Lower lobe of right lung (tissue), 2 donors: ENCODE measurements around the gene SERPINE3. TPM values are rescaled to one million over a fixed set of nuclear protein-coding genes. Genes with fewer than 3 reads are reported as not detected.

ENCODE experiments used
- ATAC-seq, 2 donors: fragments of 200-7000 bp; cut with Tn5 transposase; one replicate each; pipeline ENCODE4 v1.9.1; 2020 to 2022; ENCODE audit warnings: mild to moderate bottlenecking in 2 of 2, moderate library complexity in 2 of 2
- DNase-seq: peaks from one replicate; pipeline ENCODE4 v3.0.0-alpha.2; 2020
- H3K27ac ChIP-seq: fragments of 200-600 bp; one replicate; pipeline ENCODE4 v1.8.0; 2022
- H3K27me3 ChIP-seq: fragments of 200-600 bp; one replicate; pipeline ENCODE4 v1.8.0; 2022; ENCODE audit warnings: low read depth
- H3K36me3 ChIP-seq: fragments of 200-600 bp; one replicate; pipeline ENCODE4 v1.8.0; 2022; ENCODE audit warnings: mild to moderate bottlenecking
- H3K4me1 ChIP-seq: fragments of 200-600 bp; one replicate; pipeline ENCODE4 v1.8.0; 2022
- H3K4me3 ChIP-seq: fragments of 200-600 bp; one replicate; pipeline ENCODE4 v1.8.0; 2022; ENCODE audit warnings: mild to moderate bottlenecking
- H3K9me3 ChIP-seq: fragments of 200-600 bp; one replicate; pipeline ENCODE4 v1.8.0; 2022
- CTCF ChIP-seq: fragments of 200-600 bp; IDR thresholded peaks from one replicate; pipeline ENCODE4 v1.8.0; 2022; ENCODE audit warnings: antibody characterized with exemption, mild to moderate bottlenecking
- intact Hi-C: fragments of 100-400 bp; cut with DNase I; formaldehyde crosslinking; loops from one replicate; pipeline ENCODE4 v1.11.0; 2022
- total RNA-seq: library from RNA; stranded (reverse); fragmentation: NEBNext Ultra II Directional; extraction: Animal tissue kit (Norgen Biotek cat#: 25700); gene quantifications from one replicate; pipeline ENCODE4 v1.2.1, GENCODE V29; 2021
- donor health status: DM: no; HTN: yes; CAD: no; lungs with severe emphysema.

Gene SERPINE3
- total RNA-seq, 1 donor from 2014 or later, result not detected

- Histone ChIP-seq H3K9me3 (no peaks in the 10 kb centered on the region), H3K36me3 (no peaks in the 10 kb centered on the region), H3K4me1 (no peaks in the 10 kb centered on the region), H3K27ac (no peak overlapping the region), H3K27me3 (no peaks in the 10 kb centered on the region), H3K4me3 (no peak overlapping the region)
- no peak for TF ChIP-seq CTCF
- ATAC-seq, result no peak
- intact Hi-C loops, result no loop called here
- DNase-seq, result no peak
Measured at GRCh38 chr13:51327961-51328360, 11.5 kb upstream of the SERPINE3 start.

GRCh38 chr13:51328488-51328887, 11.0 kb upstream of the SERPINE3 start:
- no peak for ATAC-seq
- intact Hi-C loops, result no loop called here
- no peaks in the 10 kb centered on the region for H3K36me3 ChIP-seq
- H3K27ac ChIP-seq, result no peak overlapping the region
- no peak overlapping the region for H3K4me3 ChIP-seq
- DNase-seq, result no peak
- H3K27me3 ChIP-seq, result no peaks in the 10 kb centered on the region
- TF ChIP-seq CTCF, result no peak
- no peaks in the 10 kb centered on the region for H3K9me3 ChIP-seq
- H3K4me1 ChIP-seq, result no peaks in the 10 kb centered on the region

- intact Hi-C loops, result no loop called here
- H3K4me3 ChIP-seq, result no peak overlapping the region
Measured at GRCh38 chr13:51329606-51330005, 9.9 kb upstream of the SERPINE3 start.

GRCh38 chr13:51330791-51331190, 8.7 kb upstream of the SERPINE3 start:
- Histone ChIP-seq H3K27ac (no peak overlapping the region), H3K4me1 (no peaks in the 10 kb centered on the region), H3K4me3 (no peak overlapping the region), H3K27me3 (no peaks in the 10 kb centered on the region), H3K9me3 (no peaks in the 10 kb centered on the region), H3K36me3 (no peaks in the 10 kb centered on the region)
- no peak for TF ChIP-seq CTCF
- peak; percentile 46 to 67 for ATAC-seq
- intact Hi-C loops, result no loop called here
- DNase-seq, result no peak

More at GRCh38 chr13:51329606-51330005, 9.9 kb upstream of the SERPINE3 start:
- H3K27ac ChIP-seq, result no peak overlapping the region
- H3K36me3 ChIP-seq, result no peaks in the 10 kb centered on the region
- TF ChIP-seq CTCF, result no peak
- H3K9me3 ChIP-seq, result no peaks in the 10 kb centered on the region
- no peak for DNase-seq
- ATAC-seq, result no peak
- H3K4me1 ChIP-seq, result no peaks in the 10 kb centered on the region
- H3K27me3 ChIP-seq, result no peaks in the 10 kb centered on the region

- DNase-seq (no peak), ATAC-seq (no peak)
- no peaks in the 10 kb centered on the region for H3K9me3 ChIP-seq
- H3K4me3 ChIP-seq, result no peak overlapping the region
- no peak overlapping the region for H3K27ac ChIP-seq
- no peaks in the 10 kb centered on the region for H3K4me1 ChIP-seq
- TF ChIP-seq CTCF, result no peak
- H3K27me3 ChIP-seq, result no peaks in the 10 kb centered on the region
- H3K36me3 ChIP-seq, result no peaks in the 10 kb centered on the region
- intact Hi-C loops, result no loop called here
Measured at GRCh38 chr13:51331354-51331861, 8.1 kb upstream of the SERPINE3 start.
